NCI-H1105 (cell line): ENCODE data around the gene DAB2IP.

Experiments
- DNase-seq: peaks from one replicate; lab custom pipeline; 2025; lab: John Stamatoyannopoulos, UW

DAB2IP gene

DNA sequence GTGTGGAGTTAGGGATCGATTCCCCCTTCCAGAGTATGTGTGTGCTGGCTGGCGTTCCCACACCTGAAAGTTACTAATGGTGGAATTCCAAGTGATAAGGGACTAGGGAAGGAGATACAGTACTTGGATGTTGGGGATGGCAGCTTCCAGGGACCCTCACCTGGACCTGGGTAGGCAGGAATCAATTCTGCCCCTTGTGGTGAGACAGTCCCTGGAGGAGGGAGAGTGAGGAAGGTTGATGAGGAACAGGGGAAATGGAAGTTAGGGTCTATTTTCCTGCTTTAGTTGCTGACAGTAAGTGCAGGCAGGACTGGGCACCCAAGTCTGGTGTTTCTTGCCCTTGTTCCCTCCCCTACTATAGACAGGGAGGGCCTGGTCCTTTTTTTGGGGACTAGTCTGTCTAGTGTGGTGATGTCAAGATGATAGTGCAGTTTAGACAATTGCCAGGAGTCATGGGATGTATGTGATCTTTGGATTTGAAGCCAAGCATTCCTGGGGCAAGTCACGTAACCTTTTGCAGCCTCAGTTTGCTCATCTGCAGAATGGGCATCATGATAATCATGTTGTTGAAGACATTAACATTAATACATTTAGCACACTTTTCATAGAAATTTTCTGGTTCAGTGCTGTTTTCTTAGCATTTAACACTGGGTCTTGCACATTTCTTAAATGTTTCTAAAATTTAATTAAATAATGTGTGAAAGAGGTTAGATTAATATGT is 51.7 kb downstream of the DAB2IP start:
- DNase-seq, result no peak

DNA sequence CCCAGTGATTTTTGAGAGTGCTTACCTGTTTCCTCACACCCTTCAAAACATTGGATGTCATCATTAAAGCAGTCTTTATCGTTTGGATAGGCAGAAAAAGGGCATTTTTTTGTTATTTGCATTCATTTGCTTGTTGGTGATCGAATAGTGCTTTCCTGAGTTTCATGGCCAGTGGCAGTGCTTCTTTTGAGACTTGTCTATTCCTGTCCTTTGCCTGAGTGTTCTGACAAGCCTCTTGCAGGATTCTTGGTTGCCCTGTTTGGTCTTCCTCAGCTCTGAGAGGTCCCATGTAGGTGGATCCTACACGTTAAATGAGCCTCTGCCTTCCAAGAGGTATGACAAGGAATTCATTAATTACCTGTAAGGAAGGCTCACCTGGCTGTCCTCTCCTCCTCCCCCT is 52.8 kb downstream of the DAB2IP start:
- DNase-seq, result no peak

DNA sequence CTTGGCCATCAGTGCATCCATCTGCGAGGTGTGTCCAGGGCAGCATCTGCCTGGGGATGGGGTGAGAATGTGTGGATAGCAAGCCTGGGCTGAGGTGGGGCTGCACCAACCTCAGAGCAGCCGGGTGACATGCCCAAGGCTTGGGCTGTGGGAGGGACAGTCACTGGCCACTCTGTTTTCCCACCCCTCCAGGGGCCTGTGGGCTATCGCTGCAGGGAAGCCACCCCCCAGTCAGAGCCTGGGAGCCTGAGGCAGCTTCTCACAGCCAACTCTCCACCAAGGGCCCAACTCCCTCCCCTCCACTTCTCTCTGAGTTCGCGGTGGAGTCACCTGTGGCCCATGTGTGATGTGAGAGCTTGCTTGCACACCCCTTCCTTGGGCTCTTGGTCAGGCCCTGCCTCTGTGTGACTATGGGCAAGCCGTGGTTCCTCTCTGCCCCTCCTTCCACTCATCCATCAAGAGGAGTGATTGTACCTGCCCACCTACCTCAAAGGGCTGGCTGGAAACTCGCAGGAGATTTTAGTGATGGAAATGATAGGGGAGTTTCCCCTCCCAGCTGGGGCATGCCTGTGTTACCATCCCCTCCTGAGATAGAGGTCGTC is 54.8 kb downstream of the DAB2IP start:
- no peak for DNase-seq

- no peak for DNase-seq
Observed at GRCh38 chr9:121707477-121708424, 56.3 kb downstream of the DAB2IP start.

GRCh38 chr9:121708768-121709488 is 57.5 kb downstream of the DAB2IP start:
- no peak for DNase-seq

- DNase-seq, result no peak
Observed at GRCh38 chr9:121709798-121710197, 58.4 kb downstream of the DAB2IP start.

- no peak for DNase-seq
Observed at GRCh38 chr9:121711281-121711680, 59.8 kb downstream of the DAB2IP start.

DNA sequence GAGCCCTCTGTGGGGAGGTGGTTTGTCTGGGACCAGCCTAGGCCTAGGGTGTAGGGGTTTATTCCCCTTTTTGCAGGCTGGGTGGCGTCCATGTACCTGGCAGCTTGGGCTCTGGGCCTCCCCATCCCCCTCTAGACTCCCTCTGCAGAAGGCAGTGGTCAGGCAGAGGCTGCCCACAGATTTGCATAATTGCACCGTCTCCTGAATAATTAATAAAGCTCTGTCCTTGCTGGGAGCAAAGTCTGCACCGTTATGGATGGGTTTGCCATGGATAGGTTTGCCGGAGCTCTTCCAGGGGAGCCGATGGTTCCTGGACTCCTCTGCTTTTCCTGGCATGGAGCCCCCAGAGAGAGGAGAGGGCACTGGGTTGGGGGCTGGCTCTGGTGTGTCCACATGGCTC is 60.4 kb downstream of the DAB2IP start:
- no peak for DNase-seq

DNA sequence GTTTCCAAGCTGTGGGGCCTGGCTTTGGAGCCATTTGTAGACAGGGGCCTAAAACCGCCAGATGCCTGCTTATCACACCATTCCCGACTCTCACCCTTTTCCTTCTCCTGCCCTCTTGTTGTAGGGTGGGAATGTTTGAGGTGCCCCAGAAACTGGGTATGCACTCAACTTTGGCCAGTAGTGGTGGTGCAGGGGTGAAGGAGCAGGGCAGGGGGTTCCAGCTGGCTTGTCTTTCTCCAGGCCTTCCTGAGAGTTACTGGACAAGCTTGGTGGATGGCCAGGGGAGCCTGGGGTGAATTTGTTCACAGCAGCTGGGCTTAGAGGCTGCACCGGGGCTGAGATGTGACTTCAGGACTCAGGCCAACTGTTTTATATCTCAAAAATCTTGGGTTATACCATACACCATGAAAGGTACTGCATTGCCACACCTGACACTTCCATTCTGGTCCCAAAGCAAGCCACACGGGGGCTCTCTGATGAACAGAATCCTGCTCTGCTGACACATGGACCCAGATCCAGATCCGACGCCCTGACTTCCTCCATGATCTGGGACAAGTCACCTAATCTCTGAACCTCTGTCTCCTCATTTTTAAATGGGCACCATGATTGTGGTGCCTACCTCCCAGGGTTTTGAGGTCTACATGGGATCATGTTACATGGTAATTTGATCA is 62.1 kb downstream of the DAB2IP start:
- DNase-seq, result no peak

- no peak for DNase-seq
Observed at GRCh38 chr9:121714075-121714705, 62.8 kb downstream of the DAB2IP start.

GRCh38 chr9:121714873-121715272 is 63.4 kb downstream of the DAB2IP start:
- no peak for DNase-seq

DNA sequence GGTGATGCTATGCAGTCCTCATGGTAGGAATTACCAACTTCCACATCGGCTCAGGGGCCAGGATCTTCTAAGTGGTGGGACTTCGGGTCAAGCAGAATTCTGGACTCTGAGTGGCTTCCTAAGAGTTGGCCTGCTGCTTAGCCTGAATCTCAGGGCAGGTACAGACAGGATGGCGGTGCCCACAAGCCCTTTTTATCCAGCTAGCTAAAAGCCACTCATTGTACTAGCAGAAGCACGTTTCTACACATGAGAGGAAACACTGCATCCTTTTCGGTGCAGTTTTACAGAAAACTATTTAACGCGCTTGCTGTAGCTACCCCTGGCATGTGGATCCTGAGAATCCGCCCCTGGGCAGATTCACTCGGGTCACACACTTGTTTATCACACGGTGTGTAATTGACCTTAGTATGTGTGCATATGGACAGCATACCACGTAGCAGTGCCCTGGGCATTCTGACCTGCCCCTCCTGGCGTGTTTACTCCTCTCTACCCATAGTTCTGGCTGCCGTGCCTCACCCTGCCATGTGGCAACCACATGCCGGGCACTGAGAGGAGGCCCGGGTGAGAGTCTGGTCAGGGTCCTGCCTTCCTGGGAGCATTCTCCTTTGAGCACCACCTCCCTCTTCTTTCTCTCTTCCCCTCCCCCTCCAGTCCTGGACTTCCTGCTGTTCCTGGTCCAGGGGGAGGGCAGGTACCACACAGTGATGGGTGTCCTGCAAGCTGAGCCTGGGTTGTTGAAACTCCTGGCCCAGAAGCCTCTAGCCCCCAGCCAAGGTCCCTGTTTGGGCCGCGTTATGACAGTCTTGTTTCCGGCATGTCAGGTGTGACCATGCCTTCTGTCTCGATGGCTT is 65.9 kb downstream of the DAB2IP start:
- DNase-seq, result no peak

GRCh38 chr9:121718084-121718483 is 66.7 kb downstream of the DAB2IP start:
- DNase-seq, result no peak

- no peak for DNase-seq
Observed at GRCh38 chr9:121718501-121718900, 67.1 kb downstream of the DAB2IP start.

- DNase-seq, result no peak
Observed at GRCh38 chr9:121720311-121721057, 69.0 kb downstream of the DAB2IP start.

GRCh38 chr9:121721058-121721350 is 69.6 kb downstream of the DAB2IP start:
- no peak for DNase-seq

- DNase-seq, result no peak
Observed at GRCh38 chr9:121721770-121722169, 70.3 kb downstream of the DAB2IP start.

GRCh38 chr9:121725008-121725775 is 73.8 kb downstream of the DAB2IP start:
- no peak for DNase-seq
